Activated naive CD4-positive, alpha-beta T cell treated with anti-CD3 and anti-CD28 coated beads, Interleukin-2, amount 50 U/mL, for 16 hours (primary cell): ENCODE data around the gene TPM3.
A peak's percentile ranks its signal among the peaks of the same experiment; 100 is the strongest.
"Not testable (repeated sequence)": the region's sequence is repeated elsewhere in the genome, so short reads cannot be mapped to it uniquely, and the experiment has no call there.

Experiments used
- DNase-seq: peaks from one replicate; pipeline ENCODE4 v3.0.0-alpha.2; 2020

TPM3 gene

GRCh38 chr1:154158307-154159125, 33.4 kb downstream of the TPM3 start:
- no peak for DNase-seq

DNA sequence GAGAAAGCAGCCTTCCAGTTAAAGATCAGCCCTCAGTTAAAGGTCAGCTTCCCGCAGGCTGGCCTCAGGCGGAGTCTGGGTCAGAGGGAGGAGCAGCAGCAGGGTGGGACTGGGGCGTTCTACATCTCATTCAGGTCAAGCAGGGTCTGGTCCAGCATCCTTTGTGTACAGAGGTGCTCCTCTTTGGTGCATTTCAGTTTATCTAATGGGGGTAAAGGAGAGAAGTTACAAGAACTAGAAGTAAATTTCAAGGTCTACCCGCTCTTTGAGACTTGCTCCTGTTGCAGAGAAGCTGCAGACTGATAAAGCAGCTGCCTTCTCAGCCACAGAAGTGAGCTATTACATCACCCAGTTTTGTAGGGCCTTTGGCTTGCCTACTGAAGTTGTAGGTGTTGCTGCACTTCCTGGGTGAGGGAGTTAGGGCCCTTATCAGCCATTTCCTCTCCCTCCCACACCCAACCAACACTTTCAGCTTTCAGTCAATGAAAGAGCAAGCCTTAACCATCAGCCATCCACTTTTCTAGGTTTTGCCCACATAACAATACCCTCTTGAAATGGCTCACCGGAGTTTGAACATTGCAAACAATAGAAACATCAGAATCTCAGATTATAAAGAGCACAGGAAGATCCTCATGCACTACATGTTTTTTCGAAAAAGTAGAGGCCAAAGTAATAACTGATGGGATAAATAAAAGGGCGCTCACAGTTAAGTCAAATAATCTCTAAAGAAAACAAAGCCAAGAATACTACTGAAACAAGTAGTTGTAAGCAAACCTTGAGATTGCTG, 34.2 kb downstream of the TPM3 start:
- DNase-seq: peak; percentile 66

- no peak for DNase-seq
Measured at GRCh38 chr1:154155251-154155650, 36.6 kb downstream of the TPM3 start.

GRCh38 chr1:154154534-154155191, 37.2 kb downstream of the TPM3 start, which contains the start of gene NUP210L:
NUP210L (minus strand) TSS chr1:154155073.
- no peak for DNase-seq

GRCh38 chr1:154154053-154154452, 37.8 kb downstream of the TPM3 start:
- no peak for DNase-seq

GRCh38 chr1:154151311-154151710, 40.6 kb downstream of the TPM3 start:
- DNase-seq: no peak

DNA sequence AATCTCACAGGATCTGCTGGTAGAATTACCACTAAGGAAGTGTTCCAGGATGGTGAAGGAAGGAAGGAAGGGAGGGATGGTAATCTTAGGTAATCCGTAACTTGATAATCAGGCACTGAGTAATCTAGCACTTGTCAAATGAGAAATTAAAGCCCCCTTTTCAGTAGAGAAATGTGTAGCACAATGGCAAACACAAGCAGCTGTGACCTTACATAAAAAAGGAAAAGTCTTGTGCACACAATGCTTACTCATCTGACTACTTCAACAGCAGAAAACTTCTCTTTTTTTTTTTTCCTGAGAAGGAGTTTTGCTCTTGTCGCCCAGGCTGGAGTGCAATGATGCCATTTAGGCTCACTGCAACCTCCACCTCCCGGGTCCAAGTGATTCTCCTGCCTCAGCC, 43.1 kb downstream of the TPM3 start:
- no peak for DNase-seq

- not testable (repeated sequence) for DNase-seq
Measured at GRCh38 chr1:154147505-154147904, 44.4 kb downstream of the TPM3 start.

DNA sequence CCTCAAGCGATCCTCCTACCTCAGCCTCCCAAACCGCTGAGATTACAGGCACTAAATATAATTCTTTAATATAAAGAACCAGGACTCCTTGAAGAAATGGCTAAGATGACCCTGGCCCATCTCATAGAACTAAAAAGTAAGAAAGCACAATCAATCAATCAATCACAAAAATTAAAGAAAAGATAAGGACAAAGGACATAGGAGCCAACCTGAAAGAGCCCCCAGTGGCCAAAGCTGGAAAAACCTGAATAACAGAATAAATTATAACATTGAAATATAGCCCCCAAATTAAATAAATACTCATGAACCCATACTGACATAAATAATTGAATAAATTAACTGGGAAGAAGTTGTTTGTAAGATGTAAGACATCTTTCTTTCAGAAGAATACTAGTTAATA, 45.9 kb downstream of the TPM3 start:
- DNase-seq: no peak

DNA sequence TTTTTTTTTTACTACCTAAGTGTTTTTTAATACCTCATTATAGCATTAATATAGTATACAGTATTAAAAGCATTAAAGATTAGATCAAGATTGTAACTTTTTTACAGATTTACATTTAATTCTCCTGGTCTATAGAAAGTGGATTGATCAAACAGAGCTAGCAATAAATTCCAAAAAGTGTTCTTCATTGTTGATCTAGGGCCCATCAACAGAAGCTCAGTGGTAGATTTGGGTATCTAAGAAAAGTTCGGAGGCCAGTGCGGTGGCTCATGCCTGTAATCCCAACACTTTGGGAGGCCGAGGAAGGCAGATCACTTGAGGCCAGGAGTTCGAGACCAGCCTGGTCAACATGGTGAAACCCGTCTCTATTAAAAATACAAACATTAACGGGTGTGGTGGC, 49.5 kb downstream of the TPM3 start:
- no peak for DNase-seq

GRCh38 chr1:154141240-154141639, 50.7 kb downstream of the TPM3 start:
- DNase-seq: no peak

- DNase-seq: no peak
Measured at GRCh38 chr1:154137888-154138287, 54.0 kb downstream of the TPM3 start.

- no peak for DNase-seq
Measured at GRCh38 chr1:154133256-154133655, 58.6 kb downstream of the TPM3 start.

GRCh38 chr1:154129391-154129970, 62.4 kb downstream of the TPM3 start:
- DNase-seq: no peak

DNA sequence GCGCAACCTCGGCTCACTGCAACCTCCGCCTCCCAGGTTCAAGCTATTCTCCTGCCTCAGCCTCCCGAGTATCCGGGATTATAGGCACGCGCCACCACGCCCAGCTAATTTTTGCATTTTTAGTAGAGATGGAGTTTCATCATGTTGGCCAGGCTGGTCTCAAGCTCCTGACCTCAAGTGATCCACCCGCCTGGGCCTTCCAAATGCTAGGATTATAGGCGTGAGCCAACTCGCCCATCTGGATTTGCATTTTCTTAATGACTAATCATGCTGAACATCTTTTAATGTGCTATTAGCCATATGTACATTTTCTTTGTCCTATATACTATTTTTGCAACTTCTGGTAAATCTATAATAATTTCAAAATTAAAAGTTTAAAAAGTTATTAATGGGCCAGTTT, 68.7 kb downstream of the TPM3 start:
- not testable (repeated sequence) for DNase-seq

GRCh38 chr1:154117642-154118041, 74.3 kb downstream of the TPM3 start:
- no peak for DNase-seq

GRCh38 chr1:154115180-154115579, 76.7 kb downstream of the TPM3 start:
- DNase-seq: no peak
